ENCODE measurements around the gene OXTR. TPM values are rescaled to one million over a fixed set of nuclear protein-coding genes. Genes with fewer than 3 reads are reported as not detected.

OXTR gene
- total and polyA plus RNA-seq, 2 of the 13 experiments (the other 11 are each of a cell fraction or from before 2014, with no cell fraction given): 0.36 to 0.95 TPM

DNA sequence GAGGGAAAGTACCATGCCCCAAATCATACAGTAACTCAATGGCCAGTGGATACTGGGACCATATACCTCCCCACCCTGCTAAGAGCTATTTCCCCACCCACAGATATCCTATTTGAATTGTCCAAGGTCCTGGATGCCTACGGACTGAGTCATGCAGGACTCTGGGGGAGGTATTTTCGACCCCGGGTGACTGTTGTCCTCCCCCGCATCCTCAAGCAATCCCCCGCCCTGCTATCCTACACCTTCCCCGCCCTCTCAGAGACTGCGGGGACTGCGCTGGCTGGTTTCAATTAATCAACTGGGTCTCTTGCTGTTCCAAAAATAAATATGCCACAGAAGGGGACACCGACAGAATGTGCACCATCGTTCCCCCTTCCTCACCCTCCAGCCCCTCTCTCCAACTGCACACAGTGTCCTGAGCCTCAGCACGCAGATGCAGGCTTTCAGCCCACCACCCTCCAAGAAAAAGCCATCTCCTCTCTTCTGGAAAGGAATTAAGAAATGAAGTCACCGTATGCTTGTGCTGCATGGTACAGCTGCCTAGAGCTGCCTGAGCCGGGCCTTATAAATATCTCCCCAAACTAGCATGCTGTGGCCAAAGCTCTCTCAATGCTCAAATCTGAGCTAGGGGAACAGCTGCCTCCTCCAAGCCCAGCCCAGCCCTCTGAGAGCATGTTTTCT, 27.7 kb downstream of the OXTR start (continued):
- TF ChIP-seq, protein P1, sequence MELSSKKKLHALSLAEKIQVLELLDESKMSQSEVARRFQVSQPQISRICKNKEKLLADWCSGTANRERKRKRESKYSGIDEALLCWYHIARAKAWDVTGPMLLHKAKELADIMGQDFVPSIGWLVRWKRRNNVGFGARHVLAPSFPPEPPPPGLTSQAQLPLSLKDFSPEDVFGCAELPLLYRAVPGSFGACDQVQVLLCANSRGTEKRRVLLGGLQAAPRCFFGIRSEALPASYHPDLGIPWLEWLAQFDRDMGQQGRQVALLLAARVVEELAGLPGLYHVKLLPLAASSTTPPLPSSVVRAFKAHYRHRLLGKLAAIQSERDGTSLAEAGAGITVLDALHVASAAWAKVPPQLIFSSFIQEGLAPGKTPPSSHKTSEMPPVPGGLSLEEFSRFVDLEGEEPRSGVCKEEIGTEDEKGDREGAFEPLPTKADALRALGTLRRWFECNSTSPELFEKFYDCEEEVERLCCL (CRISPR knock-in tag; IDR thresholded peaks at IDR 0.05; ENCODE audit: borderline replicate concordance): no peak
- TF ChIP-seq RARG (CRISPR knock-in tag; IDR thresholded peaks at IDR 0.05; ENCODE audit: low read depth) (no peak), ZNF644 (CRISPR knock-in tag; IDR thresholded peaks at IDR 0.05; ENCODE audit: low read depth) (no peak), ZBTB1 (CRISPR knock-in tag; IDR thresholded peaks at IDR 0.05; ENCODE audit: borderline replicate concordance) (no peak), CBX5 (CRISPR knock-in tag; IDR thresholded peaks at IDR 0.05; ENCODE audit: borderline replicate concordance) (no peak), KDM1A (CRISPR knock-in tag; IDR thresholded peaks at IDR 0.05) (no peak), ZSCAN9 (CRISPR knock-in tag; IDR thresholded peaks at IDR 0.05; ENCODE audit: borderline replicate concordance) (no peak), ZNF615 (CRISPR knock-in tag; IDR thresholded peaks at IDR 0.05; ENCODE audit: borderline replicate concordance) (no peak), ZNF790 (CRISPR knock-in tag; IDR thresholded peaks at IDR 0.05; ENCODE audit: borderline replicate concordance) (no peak), ZFP1 (CRISPR knock-in tag; IDR thresholded peaks at IDR 0.05) (no peak), NFYC (CRISPR knock-in tag; IDR thresholded peaks at IDR 0.05) (no peak), ZFP41 (CRISPR knock-in tag; IDR thresholded peaks at IDR 0.05; ENCODE audit: borderline replicate concordance) (no peak), LCORL (IDR thresholded peaks at IDR 0.05) (no peak), LCORL (CRISPR knock-in tag; IDR thresholded peaks at IDR 0.05) (peak; percentile 83), NPAS2 (CRISPR knock-in tag; IDR thresholded peaks at IDR 0.05; ENCODE audit: borderline replicate concordance) (no peak), BHLHE40 (IDR thresholded peaks at IDR 0.05; ENCODE audit: low read length) (no peak), POLR2AphosphoS5 (IDR thresholded peaks at IDR 0.05; ENCODE audit: low read depth, low read length) (no peak), JDP2 (CRISPR knock-in tag; IDR thresholded peaks at IDR 0.05; ENCODE audit: borderline replicate concordance) (no peak), THAP11 (CRISPR knock-in tag; IDR thresholded peaks at IDR 0.05) (0 out of 2 replicates have a peak, but pooled peaks have one; percentile 17), SALL2 (CRISPR knock-in tag; IDR thresholded peaks at IDR 0.05) (no peak), KDM3A (CRISPR knock-in tag; IDR thresholded peaks at IDR 0.05; ENCODE audit: low read depth) (no peak), SOX6 (IDR thresholded peaks at IDR 0.05) (no peak), SOX6 (CRISPR knock-in tag; IDR thresholded peaks at IDR 0.05) (peak; percentile 51; the same call in 1 of the 2 replicates), NKX3-1 (CRISPR knock-in tag; IDR thresholded peaks at IDR 0.05) (no peak), ZNF709 (CRISPR knock-in tag; IDR thresholded peaks at IDR 0.05) (no peak), ZNF260 (CRISPR knock-in tag; IDR thresholded peaks at IDR 0.05; ENCODE audit: borderline replicate concordance, low read depth) (no peak), ZNF543 (CRISPR knock-in tag; IDR thresholded peaks at IDR 0.05) (no peak), ZBTB7B (CRISPR knock-in tag; IDR thresholded peaks at IDR 0.05) (peak; percentile 77; the same call in 1 of the 2 replicates), NFIC (IDR thresholded peaks at IDR 0.05; ENCODE audit: low read length) (no peak), PPARG (CRISPR knock-in tag; conservative IDR thresholded peaks at IDR 0.05) (no peak), ATRX (CRISPR knock-in tag; IDR thresholded peaks at IDR 0.05; ENCODE audit: borderline replicate concordance) (no peak)
- TF ChIP-seq, protein P2, sequence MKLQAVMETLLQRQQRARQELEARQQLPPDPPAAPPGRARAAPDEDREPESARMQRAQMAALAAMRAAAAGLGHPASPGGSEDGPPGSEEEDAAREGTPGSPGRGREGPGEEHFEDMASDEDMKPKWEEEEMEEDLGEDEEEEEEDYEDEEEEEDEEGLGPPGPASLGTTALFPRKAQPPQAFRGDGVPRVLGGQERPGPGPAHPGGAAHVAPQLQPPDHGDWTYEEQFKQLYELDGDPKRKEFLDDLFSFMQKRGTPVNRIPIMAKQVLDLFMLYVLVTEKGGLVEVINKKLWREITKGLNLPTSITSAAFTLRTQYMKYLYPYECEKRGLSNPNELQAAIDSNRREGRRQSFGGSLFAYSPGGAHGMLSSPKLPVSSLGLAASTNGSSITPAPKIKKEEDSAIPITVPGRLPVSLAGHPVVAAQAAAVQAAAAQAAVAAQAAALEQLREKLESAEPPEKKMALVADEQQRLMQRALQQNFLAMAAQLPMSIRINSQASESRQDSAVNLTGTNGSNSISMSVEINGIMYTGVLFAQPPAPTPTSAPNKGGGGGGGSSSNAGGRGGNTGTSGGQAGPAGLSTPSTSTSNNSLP (IDR thresholded peaks at IDR 0.05; ENCODE audit: low read depth, low read length): no peak
- TF ChIP-seq, protein P3, sequence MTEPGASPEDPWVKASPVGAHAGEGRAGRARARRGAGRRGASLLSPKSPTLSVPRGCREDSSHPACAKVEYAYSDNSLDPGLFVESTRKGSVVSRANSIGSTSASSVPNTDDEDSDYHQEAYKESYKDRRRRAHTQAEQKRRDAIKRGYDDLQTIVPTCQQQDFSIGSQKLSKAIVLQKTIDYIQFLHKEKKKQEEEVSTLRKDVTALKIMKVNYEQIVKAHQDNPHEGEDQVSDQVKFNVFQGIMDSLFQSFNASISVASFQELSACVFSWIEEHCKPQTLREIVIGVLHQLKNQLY (CRISPR knock-in tag; IDR thresholded peaks at IDR 0.05): no peak
